SH-SY5Y (cell line): ENCODE measurements around the gene AK6.

Source experiments
- GATA2 ChIP-seq: IDR thresholded peaks from 2 replicates; pipeline ENCODE4 v1.6.1; 2011; ENCODE audit warnings: mild to moderate bottlenecking, low read depth, low read length
- GATA3 ChIP-seq: IDR thresholded peaks from 2 replicates; pipeline ENCODE4 v1.6.1; 2011; ENCODE audit warnings: low read depth, mild to moderate bottlenecking, low read length, moderate library complexity

DNA sequence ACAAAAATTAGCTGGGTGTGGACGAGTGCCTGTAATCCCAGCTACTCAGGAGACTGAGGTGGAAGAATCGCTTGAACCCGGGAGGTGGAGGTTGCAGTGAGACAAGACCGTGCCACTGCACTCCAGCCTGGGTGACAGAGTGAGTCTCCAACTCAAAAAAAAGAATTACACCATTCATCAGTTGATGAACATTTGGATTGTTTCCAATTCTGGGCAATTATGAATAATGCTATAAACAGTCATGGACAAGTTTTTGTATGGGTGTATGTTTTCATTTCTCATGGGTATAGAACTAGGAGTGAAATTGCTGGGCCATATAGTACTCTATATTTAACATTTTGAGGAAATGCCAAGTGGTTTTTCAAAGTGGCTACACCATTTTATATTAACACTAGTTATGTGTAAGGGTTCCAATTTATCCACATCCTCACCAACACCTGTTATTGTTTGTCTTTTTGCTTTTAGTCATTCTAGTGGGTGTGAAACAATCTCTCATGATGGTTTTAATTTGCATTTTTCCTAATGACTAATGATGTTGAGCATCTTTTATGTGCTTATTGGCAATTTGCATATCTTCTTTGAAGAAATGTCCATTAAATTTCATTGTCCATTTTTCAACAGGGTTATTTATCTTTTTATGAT, 27.7 kb downstream of the AK6 start:
- TF ChIP-seq GATA2 (no peak), GATA3 (no peak)
